HL-60 (cell line): ENCODE data around the gene ANKRD2.

Experiments used
- DNase-seq, 2 experiments: peaks; one replicate each; pipeline ENCODE4 v3.0.0-alpha.2; 2010 to 2020; ENCODE audit warnings: low read depth in 1 of 2, low spot score in 1 of 2
- H3K27ac ChIP-seq: fragments of 250-450 bp; sonication (Bioruptor Pico); replicated peaks from 2 replicates; pipeline ENCODE4 v1.5.1; 2020; ENCODE audit warnings: mild to moderate bottlenecking, moderate library complexity
- H3K27me3 ChIP-seq: fragments of 250-450 bp; sonication (Bioruptor Pico); 2 replicates; pipeline ENCODE4 v1.5.1; 2021; ENCODE audit warnings: mild to moderate bottlenecking, moderate library complexity; ENCODE audit not compliant: insufficient read depth, poor library complexity, severe bottlenecking
- H3K4me3 ChIP-seq: replicated peaks from 2 replicates; pipeline ENCODE4 v1.5.1; 2011; ENCODE audit warnings: mild to moderate bottlenecking, control low read depth, low read length; ENCODE audit not compliant: insufficient read depth
- CTCF ChIP-seq: IDR thresholded peaks from one replicate; pipeline ENCODE4 v1.5.1; 2011; ENCODE audit warnings: low read length, control low read depth, inconsistent platforms; ENCODE audit not compliant: insufficient read depth
- GABPA ChIP-seq: IDR thresholded peaks from 2 replicates; pipeline ENCODE4 v1.6.1; 2012; ENCODE audit warnings: low read depth
- POLR2AphosphoS5 ChIP-seq: IDR thresholded peaks from 2 replicates; pipeline ENCODE4 v1.6.1; 2012; ENCODE audit warnings: low read depth
- REST ChIP-seq: IDR thresholded peaks from 2 replicates; pipeline ENCODE4 v1.6.1; 2012; ENCODE audit warnings: low read depth; ENCODE audit not compliant: insufficient replicate concordance
- SPI1 ChIP-seq: IDR thresholded peaks from 2 replicates; pipeline ENCODE4 v1.6.1; 2012; ENCODE audit warnings: low read depth, mild to moderate bottlenecking, borderline replicate concordance

The ANKRD2 gene

GRCh38 chr10:97537186-97537869, 35.3 kb upstream of the ANKRD2 start:
- Histone ChIP-seq H3K27ac (no peak overlapping the region), H3K4me3 (no peak overlapping the region), H3K27me3 (no peaks in the 10 kb centered on the region)
- TF ChIP-seq CTCF: no peak
- TF ChIP-seq GABPA: no peak
- DNase-seq: no peak

- no peak for DNase-seq
- Histone ChIP-seq H3K27ac (no peak overlapping the region), H3K27me3 (no peaks in the 10 kb centered on the region), H3K4me3 (no peak overlapping the region)
- TF ChIP-seq GABPA (no peak), REST (no peak), SPI1 (no peak), POLR2AphosphoS5 (no peak), CTCF (no peak)
Measured at GRCh38 chr10:97538411-97538810, 34.2 kb upstream of the ANKRD2 start.

GRCh38 chr10:97538839-97539238, 33.7 kb upstream of the ANKRD2 start:
- TF ChIP-seq POLR2AphosphoS5: no peak
- no peak for TF ChIP-seq REST
- TF ChIP-seq SPI1: no peak
- no peak for TF ChIP-seq GABPA
- no peak for TF ChIP-seq CTCF
- DNase-seq: no peak
- Histone ChIP-seq H3K4me3 (no peak overlapping the region), H3K27ac (no peak overlapping the region), H3K27me3 (no peaks in the 10 kb centered on the region)

GRCh38 chr10:97539523-97540200, 32.9 kb upstream of the ANKRD2 start:
- no peak for DNase-seq
- Histone ChIP-seq H3K4me3 (no peak overlapping the region), H3K27ac (no peak overlapping the region), H3K27me3 (no peaks in the 10 kb centered on the region)
- TF ChIP-seq POLR2AphosphoS5 (no peak), REST (no peak), SPI1 (no peak), GABPA (no peak), CTCF (no peak)
